HepG2 (cell line): Measurements from ENCODE around the gene ARMH3. TPM values are rescaled to one million over a fixed set of nuclear protein-coding genes. Genes with fewer than 3 reads are reported as not detected.
A peak's percentile ranks its signal among the peaks of the same experiment; 100 is the strongest.
"Not testable (repeated sequence)": the region's sequence is repeated elsewhere in the genome, so short reads cannot be mapped to it uniquely, and the experiment has no call there.

Source experiments
- ATAC-seq: fragments of 200-7000 bp; cut with Tn5 transposase; 3 replicates; pipeline ENCODE4 v1.9.1; 2020; ENCODE audit warnings: mild to moderate bottlenecking, moderate library complexity
- BruUV-seq: library from RNA; stranded (reverse); fragments of 400-500 nt; replicated peaks from 2 replicates; lab custom pipeline; 2021; lab: Mats Ljungman, UMichigan
- CTCF ChIA-PET: fragments of 300-600 bp; formaldehyde crosslinking; extraction: SDS; loops from one replicate; lab custom pipeline; 2021; ENCODE audit warnings: low total read pairs, inconsistent platforms, low intra/inter-chr PET ratio; lab: Yijun Ruan, JAX
- POLR2A ChIA-PET: fragments of 350-600 bp; sonication (Branson Sonifier 250); formaldehyde crosslinking; loops from one replicate; lab custom pipeline; 2020; ENCODE audit warnings: antibody characterized with exemption, inconsistent platforms; lab: Yijun Ruan, JAX
- DNase-seq: peaks from one replicate; pipeline ENCODE4 v3.0.0-alpha.2; 2015; ENCODE audit warnings: low spot score
- FAIRE-seq: peaks from 3 replicates; lab custom pipeline; 2011; peaks lifted over from hg19 to GRCh38; lab: Jason Lieb, UNC
- H2AFZ ChIP-seq: one replicate; pipeline ENCODE4 v1.6.1; 2011; ENCODE audit warnings: low read length, inconsistent platforms
- H3K27ac ChIP-seq: fragments of 300-600 bp; 3 replicates; pipeline ENCODE4 v1.8.0; 2011; ENCODE audit warnings: mixed run types, mild to moderate bottlenecking, mixed read lengths, low read length, inconsistent platforms; ENCODE audit not compliant: insufficient read depth; ENCODE audit errors: extremely low read length
- H3K27me3 ChIP-seq, 2 experiments: fragments of 200-600 bp in 1 of 2; 2 replicates in 1 of 2; 3 replicates in 1 of 2; pipeline versions ENCODE4 v1.6.0 to v1.8.0; 2011; ENCODE audit warnings: low read length in 2 of 2, mild to moderate bottlenecking in 2 of 2, moderate library complexity in 2 of 2, inconsistent platforms in 1 of 2; ENCODE audit not compliant: insufficient read depth in 2 of 2, control insufficient read depth in 1 of 2
- H3K36me3 ChIP-seq, 2 experiments: fragments of 200-600 bp in 1 of 2; replicated peaks in 1 of 2; 2 replicates in 1 of 2; 3 replicates in 1 of 2; pipeline versions ENCODE4 v1.5.1 to v1.8.0; 2011; ENCODE audit warnings: low read length in 2 of 2, inconsistent platforms in 1 of 2; ENCODE audit not compliant: insufficient read depth in 2 of 2, control insufficient read depth in 1 of 2
- H3K4me1 ChIP-seq: 2 replicates; pipeline ENCODE4 v1.5.1; 2012; ENCODE audit warnings: low read length, inconsistent platforms; ENCODE audit not compliant: insufficient read depth
- H3K4me2 ChIP-seq: 2 replicates; pipeline ENCODE4 v1.6.0; 2011; ENCODE audit warnings: low read depth, low read length, inconsistent platforms
- H3K4me3 ChIP-seq, 3 experiments: fragments of 200-600 bp in 1 of 3; sonication (generic), shearing (Covaris generic) in 1 of 3; replicated peaks in 1 of 3; 2 replicates each; pipeline ENCODE4 v1.5.1; 2011 to 2016; ENCODE audit warnings: low read length in 3 of 3, inconsistent platforms in 2 of 3, low read depth in 2 of 3, mild to moderate bottlenecking in 2 of 3, control low read depth in 1 of 3, mixed read lengths in 1 of 3; ENCODE audit not compliant: insufficient read depth in 1 of 3
- H3K79me2 ChIP-seq: one replicate; pipeline ENCODE4 v1.6.1; 2011; ENCODE audit warnings: low read length, inconsistent platforms; ENCODE audit not compliant: insufficient read depth
- H3K9ac ChIP-seq: 2 replicates; pipeline ENCODE4 v1.6.0; 2011; ENCODE audit warnings: mild to moderate bottlenecking, low read depth, low read length, inconsistent platforms; ENCODE audit not compliant: insufficient read depth
- H3K9me3 ChIP-seq: 2 replicates; pipeline ENCODE4 v1.5.1; 2012; ENCODE audit warnings: mild to moderate bottlenecking, low read length
- H4K20me1 ChIP-seq: 2 replicates; pipeline ENCODE4 v1.6.0; 2011; ENCODE audit warnings: inconsistent platforms, mild to moderate bottlenecking, low read length, moderate library complexity; ENCODE audit not compliant: insufficient read depth
- HNF1B ChIP-seq: sonication (generic); formaldehyde crosslinking; IDR thresholded peaks from 2 replicates; pipeline ENCODE4 v1.5.1; 2020; ENCODE audit warnings: mild to moderate bottlenecking, moderate library complexity, missing genetic modification reagents
- KDM5A ChIP-seq: fragments of 200-600 bp; sonication (generic); IDR thresholded peaks from 2 replicates; pipeline ENCODE4 v1.7.0; 2018; ENCODE audit warnings: antibody characterized with exemption, mild to moderate bottlenecking, low read length, borderline replicate concordance
- NCOA2 ChIP-seq: sonication (generic); formaldehyde crosslinking; IDR thresholded peaks from 2 replicates; pipeline ENCODE4 v1.8.0; 2022; ENCODE audit warnings: inconsistent platforms
- NFATC3 ChIP-seq: sonication (generic); formaldehyde crosslinking; IDR thresholded peaks from 2 replicates; pipeline ENCODE4 v1.5.1; 2020; ENCODE audit warnings: mild to moderate bottlenecking, missing genetic modification reagents
- ZBTB38 ChIP-seq: sonication (generic); formaldehyde crosslinking; IDR thresholded peaks from 2 replicates; pipeline ENCODE4 v1.5.1; 2020; ENCODE audit warnings: mild to moderate bottlenecking, missing genetic modification reagents
- ZBTB8A ChIP-seq: sonication (generic); formaldehyde crosslinking; IDR thresholded peaks from 2 replicates; pipeline ENCODE4 v1.4.0; 2020; ENCODE audit warnings: mild to moderate bottlenecking, low read depth, missing genetic modification reagents, borderline replicate concordance
- ZSCAN9 ChIP-seq: IDR thresholded peaks from 2 replicates; pipeline ENCODE4 v1.6.1; 2016; ENCODE audit warnings: borderline replicate concordance
- WGBS: methylation state at CpG from one replicate; pipeline ENCODE4 v1.1.6; 2017; ENCODE audit warnings: low lambda C conversion rate; 5-methylcytosine and 5-hydroxymethylcytosine counted together
- in situ Hi-C: cut with HindIII; loops from 2 replicates; pipeline ENCODE4 v1.10.0; 2017; ENCODE audit warnings: low pct_unique_long_range_greater_than_20kb; ENCODE audit not compliant: extremely low pct_ligation_motif_present
- intact Hi-C: fragments of 100-400 bp; cut with micrococcal nuclease; formaldehyde crosslinking; loops from one replicate; pipeline ENCODE4 v1.10.0; 2022; ENCODE audit not compliant: unreplicated experiment
- polyA plus RNA-seq, 8 experiments: library from polyadenylated mRNA; depleted of rRNA in 3 of 8; stranded (reverse) in 7 of 8; unstranded in 1 of 8; fragments of >200 nt; fragmentation: Illumina TruSeq in 4 of 8; extraction: Trizol in 4 of 8; gene quantifications; 2 replicates each; pipeline versions ENCODE4 v1.2.1 to v1.2.3, GENCODE V29; 2011 to 2016; ENCODE audit warnings: low read depth in 4 of 8, missing spikeins in 1 of 8, mixed read lengths in 1 of 8; ENCODE audit not compliant: insufficient read depth in 1 of 8
- total RNA-seq, 5 experiments: library from RNA; depleted of rRNA; stranded (reverse); fragments of >200 nt; fragmentation: Illumina TruSeq; extraction: Trizol; gene quantifications; 2 replicates each; pipeline ENCODE4 v1.2.3, GENCODE V29; 2016; ENCODE audit warnings: low read depth in 1 of 5

Gene ARMH3
- total and polyA plus RNA-seq, 2 of the 13 experiments (the other 11 are each of a cell fraction or from before 2014, with no cell fraction given) = 8.4 to 16.9 TPM

GRCh38 chr10:102054881-102055646, 909 bp downstream of the ARMH3 start:
- not testable (repeated sequence) for DNase-seq, BruUV-seq

More at GRCh38 chr10:102054881-102055646, 909 bp downstream of the ARMH3 start:
- H3K27me3 ChIP-seq, H3K9me3 ChIP-seq, in situ Hi-C loops, H3K36me3 ChIP-seq, ATAC-seq, FAIRE-seq, CTCF ChIA-PET, H4K20me1 ChIP-seq, intact Hi-C loops: not testable (repeated sequence)
- Histone ChIP-seq H3K9ac (peak overlapping the region; percentile 89), H3K4me3 (peak overlapping the region; percentile 85 to 99 (median 94)), H3K27ac (peak overlapping the region; percentile 86), H3K79me2 (peaks cover 44% of the 10 kb centered on the region), H3K4me1 (peaks cover 40% of the 10 kb centered on the region), H3K4me2 (peak overlapping the region; percentile 64), H2AFZ (peak overlapping the region; percentile 1)
- TF ChIP-seq ZBTB38 (CRISPR knock-in tag) = peak; percentile 48; the same call in 1 of the 2 replicates
- 0 out of 2 replicates have a peak, but pooled peaks have one; percentile 7 for TF ChIP-seq NCOA2 (CRISPR knock-in tag)
- TF ChIP-seq NFATC3 = 0 out of 2 replicates have a peak, but pooled peaks have one; percentile 33
- TF ChIP-seq ZBTB8A (CRISPR knock-in tag) = 0 out of 2 replicates have a peak, but pooled peaks have one; percentile 9
- peak; percentile 42; the same call in 1 of the 2 replicates for TF ChIP-seq HNF1B
- 0 out of 2 replicates have a peak, but pooled peaks have one; percentile 7 for TF ChIP-seq ZSCAN9 (CRISPR knock-in tag)
- TF ChIP-seq KDM5A = peak; percentile 7; the same call in 1 of the 2 replicates
- POLR2A ChIA-PET = interaction anchor here (0.6 to 3.8 kb wide), 4 partner anchors 10 to 76 kb away, joined by 3 to 39 read pairs (median 3); partner anchors contain the start of gene HPS6
- 62% methylated on average over 34 of the region's 34 CpGs for WGBS
